ENCODE results near the gene GNAQ.

DNA sequence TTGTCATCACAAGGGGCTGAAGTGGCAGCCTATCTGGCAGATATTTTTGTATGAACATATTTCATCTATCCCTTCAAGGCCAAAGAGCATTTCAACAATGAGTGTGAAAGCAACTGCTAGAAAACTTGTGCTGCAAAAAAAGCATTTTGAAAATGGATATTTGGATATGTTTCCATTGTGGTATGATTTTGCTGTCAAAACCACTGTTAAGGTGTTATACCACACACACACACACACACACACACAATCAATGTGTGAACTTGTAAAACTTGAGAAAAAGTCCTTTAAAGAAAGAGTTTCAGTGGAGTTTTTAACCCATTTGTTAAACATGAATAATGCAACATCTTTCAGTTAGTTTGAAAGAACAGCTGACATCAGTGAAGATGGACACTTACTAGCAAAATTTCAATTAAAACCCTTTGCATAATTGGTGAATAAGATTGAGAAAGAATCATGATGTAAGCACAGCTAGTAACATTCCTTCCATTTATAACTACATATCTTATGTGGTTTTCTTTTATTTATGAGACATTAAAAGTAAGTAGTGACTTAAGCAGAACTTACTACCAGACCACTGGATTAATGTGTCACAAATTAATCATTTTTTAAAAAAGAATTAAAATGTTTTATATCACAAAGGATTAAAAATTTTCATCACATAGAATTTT is 200.9 kb downstream of the GNAQ start:
- TF ChIP-seq, protein P1, sequence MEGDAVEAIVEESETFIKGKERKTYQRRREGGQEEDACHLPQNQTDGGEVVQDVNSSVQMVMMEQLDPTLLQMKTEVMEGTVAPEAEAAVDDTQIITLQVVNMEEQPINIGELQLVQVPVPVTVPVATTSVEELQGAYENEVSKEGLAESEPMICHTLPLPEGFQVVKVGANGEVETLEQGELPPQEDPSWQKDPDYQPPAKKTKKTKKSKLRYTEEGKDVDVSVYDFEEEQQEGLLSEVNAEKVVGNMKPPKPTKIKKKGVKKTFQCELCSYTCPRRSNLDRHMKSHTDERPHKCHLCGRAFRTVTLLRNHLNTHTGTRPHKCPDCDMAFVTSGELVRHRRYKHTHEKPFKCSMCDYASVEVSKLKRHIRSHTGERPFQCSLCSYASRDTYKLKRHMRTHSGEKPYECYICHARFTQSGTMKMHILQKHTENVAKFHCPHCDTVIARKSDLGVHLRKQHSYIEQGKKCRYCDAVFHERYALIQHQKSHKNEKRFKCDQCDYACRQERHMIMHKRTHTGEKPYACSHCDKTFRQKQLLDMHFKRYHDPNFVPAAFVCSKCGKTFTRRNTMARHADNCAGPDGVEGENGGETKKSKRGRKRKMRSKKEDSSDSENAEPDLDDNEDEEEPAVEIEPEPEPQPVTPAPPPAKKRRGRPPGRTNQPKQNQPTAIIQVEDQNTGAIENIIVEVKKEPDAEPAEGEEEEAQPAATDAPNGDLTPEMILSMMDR (IDR thresholded peaks at IDR 0.05; ENCODE audit: low read depth, low read length, missing input control) = no peak
- TF ChIP-seq YY1 (IDR thresholded peaks at IDR 0.05) (no peak), TAF1 (conservative IDR thresholded peaks at IDR 0.05) (no peak), RAD21 (IDR thresholded peaks at IDR 0.05) (no peak), GABPA (IDR thresholded peaks at IDR 0.05 in 1 of 2, conservative IDR thresholded peaks at IDR 0.05 in 1 of 2) (no peak), ATF3 (IDR thresholded peaks at IDR 0.05) (no peak)
- TF ChIP-seq, protein P2, sequence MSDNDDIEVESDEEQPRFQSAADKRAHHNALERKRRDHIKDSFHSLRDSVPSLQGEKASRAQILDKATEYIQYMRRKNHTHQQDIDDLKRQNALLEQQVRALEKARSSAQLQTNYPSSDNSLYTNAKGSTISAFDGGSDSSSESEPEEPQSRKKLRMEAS (IDR thresholded peaks at IDR 0.05) = no peak
